Duodenal mucosa (tissue), 2 donors: ENCODE data around the gene CDC5L.

Experiments used
- H3K27ac ChIP-seq: one replicate; pipeline ENCODE4 v1.7.0; 2013; ENCODE audit warnings: low read depth, low read length
- H3K27me3 ChIP-seq, 2 donors: one replicate each; pipeline ENCODE4 v1.7.0; 2013; ENCODE audit warnings: low read length in 2 of 2, control low read depth in 1 of 2; ENCODE audit not compliant: insufficient read depth in 2 of 2, control insufficient read depth in 1 of 2
- H3K36me3 ChIP-seq, 2 donors: one replicate each; pipeline ENCODE4 v1.7.0; 2013; ENCODE audit warnings: low read length in 2 of 2, control low read depth in 1 of 2; ENCODE audit not compliant: insufficient read depth in 2 of 2, control insufficient read depth in 1 of 2
- H3K4me1 ChIP-seq, 2 donors: one replicate each; pipeline ENCODE4 v1.7.0; 2013; ENCODE audit warnings: low read length in 2 of 2, control low read depth in 1 of 2; ENCODE audit not compliant: insufficient read depth in 2 of 2, control insufficient read depth in 1 of 2
- H3K4me3 ChIP-seq, 2 donors: one replicate each; pipeline ENCODE4 v1.7.0; 2013; ENCODE audit warnings: low read length in 2 of 2, low read depth in 1 of 2
- H3K9ac ChIP-seq, 2 donors: one replicate each; pipeline ENCODE4 v1.7.0; 2013; ENCODE audit warnings: low read length in 2 of 2, low read depth in 1 of 2
- H3K9me3 ChIP-seq, 2 donors: one replicate each; pipeline ENCODE4 v1.7.0; 2013; ENCODE audit warnings: low read length in 2 of 2, control low read depth in 1 of 2; ENCODE audit not compliant: control insufficient read depth in 1 of 2

The CDC5L gene

DNA sequence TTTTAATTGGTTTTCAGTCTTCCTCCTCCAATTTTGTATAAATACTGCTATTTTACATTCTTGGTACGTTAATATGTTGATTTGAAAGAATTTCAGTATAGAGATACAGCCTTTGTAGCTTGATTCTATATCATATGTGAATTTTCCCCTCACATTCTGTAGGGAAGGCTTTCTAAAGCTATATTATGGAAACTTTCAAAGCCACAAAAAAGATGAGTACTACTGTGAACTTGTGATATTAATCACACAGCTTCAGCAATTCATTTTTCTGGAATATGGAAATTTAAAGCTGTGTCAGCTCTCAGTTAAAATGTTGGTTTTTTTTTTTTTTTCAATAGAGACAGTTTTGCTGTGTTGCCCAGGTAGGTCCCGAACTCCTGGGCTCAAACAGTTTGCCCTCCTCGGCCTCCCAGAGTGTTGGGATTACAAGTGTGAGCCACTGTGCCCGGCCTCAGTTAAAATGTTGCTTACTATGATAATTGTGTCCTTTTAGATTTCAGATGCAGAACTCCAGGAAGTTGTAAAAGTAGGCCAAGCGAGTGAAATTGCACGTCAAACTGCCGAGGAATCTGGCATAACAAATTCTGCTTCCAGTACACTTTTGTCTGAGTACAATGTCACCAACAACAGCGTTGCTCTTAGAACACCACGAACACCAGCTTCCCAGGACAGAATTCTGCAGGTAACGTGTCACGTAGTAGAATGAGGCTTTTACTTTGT lies 20.6 kb downstream of the CDC5L start:
- Histone ChIP-seq H3K4me3 (no peak overlapping the region), H3K36me3 (peaks cover 29 to 71% of the 10 kb centered on the region in 2 donors)

DNA sequence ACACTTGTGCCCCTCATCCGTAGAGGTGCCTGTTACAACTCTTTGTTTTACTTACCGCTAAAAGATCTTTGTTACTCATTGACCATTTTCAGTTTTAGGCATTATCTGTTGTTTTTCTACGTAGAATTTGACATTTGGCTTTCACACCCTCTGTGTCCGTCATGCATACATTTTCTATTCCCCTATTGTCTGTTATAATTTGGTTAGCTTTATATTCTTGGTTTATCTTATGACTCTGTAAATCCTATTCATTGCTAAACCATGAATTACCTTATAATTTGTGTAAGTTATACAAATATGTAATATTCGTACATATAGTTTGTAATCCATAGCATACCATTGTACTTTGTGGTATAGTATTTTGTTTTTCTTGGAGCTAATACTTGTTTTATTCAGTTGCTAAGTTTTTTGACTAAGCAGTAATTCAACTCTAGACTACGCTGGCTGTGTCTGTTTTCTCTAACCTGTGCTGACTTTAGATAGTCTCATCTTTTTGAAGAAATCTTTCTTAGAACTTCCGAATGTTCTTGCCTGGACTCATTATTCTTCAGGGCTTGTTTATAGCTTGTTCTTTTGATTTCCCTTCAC lies 21.8 kb downstream of the CDC5L start:
- Histone ChIP-seq H3K27me3 (no peaks in the 10 kb centered on the region), H3K4me3 (no peak overlapping the region), H3K4me1 (no peaks in the 10 kb centered on the region), H3K9ac (no peak overlapping the region), H3K27ac (no peak overlapping the region), H3K36me3 (peaks cover 29 to 74% of the 10 kb centered on the region in 2 donors), H3K9me3 (no peaks in the 10 kb centered on the region)

More for the DNA sequence above, 20.6 kb downstream of the CDC5L start:
- Histone ChIP-seq H3K4me1 (no peaks in the 10 kb centered on the region), H3K9ac (no peak overlapping the region), H3K27me3 (no peaks in the 10 kb centered on the region), H3K27ac (no peak overlapping the region), H3K9me3 (no peaks in the 10 kb centered on the region)

DNA sequence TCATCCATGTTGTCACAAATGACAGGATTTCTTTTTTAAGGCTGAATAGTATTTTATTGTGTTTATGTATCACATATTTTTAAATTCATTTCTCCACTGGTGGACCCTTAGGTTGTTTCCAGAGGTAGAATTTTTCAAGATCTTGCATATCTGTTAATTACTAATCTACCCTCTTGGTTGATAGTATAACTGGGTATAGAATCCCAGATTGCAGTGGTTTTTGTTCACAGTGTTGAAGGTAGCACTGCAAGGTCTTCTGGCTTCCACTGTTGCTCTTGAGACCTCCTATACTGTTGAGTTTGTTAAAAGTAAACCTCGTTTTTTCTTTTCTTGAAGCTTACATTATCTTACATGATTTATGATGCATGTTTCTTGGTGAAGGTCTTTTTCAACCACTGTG lies 22.9 kb downstream of the CDC5L start:
- no peak overlapping the region for H3K27ac ChIP-seq
- no peak overlapping the region for H3K4me3 ChIP-seq
- H3K4me1 ChIP-seq, result no peaks in the 10 kb centered on the region
- H3K9me3 ChIP-seq, result no peaks in the 10 kb centered on the region
- H3K36me3 ChIP-seq, result peaks cover 29 to 63% of the 10 kb centered on the region in 2 donors
- H3K27me3 ChIP-seq, result no peaks in the 10 kb centered on the region
- H3K9ac ChIP-seq, result no peak overlapping the region

DNA sequence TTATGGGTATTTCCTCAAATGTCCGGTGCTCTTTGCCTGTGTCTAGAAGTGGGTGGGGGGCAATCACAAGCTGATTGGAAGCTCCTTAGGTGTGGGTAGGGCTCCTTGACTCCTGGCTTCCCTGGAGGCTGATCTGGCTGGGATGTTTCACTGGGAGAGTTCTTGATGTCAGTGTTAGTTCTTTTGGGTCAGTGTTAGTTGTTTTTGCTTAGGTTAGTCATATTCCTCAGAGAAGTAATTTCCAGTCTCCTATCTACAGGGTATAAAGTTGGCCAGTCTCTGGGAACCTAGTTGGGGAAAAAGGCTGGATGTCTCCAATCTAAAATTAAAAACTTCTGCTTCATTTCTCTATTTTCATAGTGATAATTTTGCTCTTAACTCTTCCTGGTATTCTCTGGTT lies 23.6 kb downstream of the CDC5L start:
- H3K4me3 ChIP-seq, result no peak overlapping the region
- no peaks in the 10 kb centered on the region for H3K4me1 ChIP-seq
- H3K27me3 ChIP-seq, result no peaks in the 10 kb centered on the region
- peaks cover 29 to 65% of the 10 kb centered on the region in 2 donors for H3K36me3 ChIP-seq
- H3K9ac ChIP-seq, result no peak overlapping the region
- no peaks in the 10 kb centered on the region for H3K9me3 ChIP-seq
- H3K27ac ChIP-seq, result no peak overlapping the region

DNA sequence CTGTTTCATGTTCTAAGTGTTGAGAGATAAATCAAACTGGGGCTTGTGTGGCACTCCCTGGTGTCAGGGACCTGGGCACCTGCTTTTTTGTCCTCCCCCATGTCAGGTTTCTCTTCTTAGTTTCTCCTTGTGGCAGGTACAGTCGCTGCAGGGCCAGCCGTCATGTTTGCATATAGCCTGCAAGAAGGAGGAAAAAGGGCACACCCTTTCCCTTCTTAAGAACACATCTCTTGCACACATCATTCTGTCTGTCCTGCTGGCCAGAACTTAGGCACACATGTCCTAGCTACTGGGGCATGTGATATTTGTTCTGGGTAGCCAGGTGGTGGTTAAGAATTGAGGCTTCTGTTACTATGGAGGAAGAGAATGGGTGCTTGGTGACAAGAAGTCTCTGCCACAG lies 27.9 kb downstream of the CDC5L start:
- H3K9ac ChIP-seq, result no peak overlapping the region
- H3K36me3 ChIP-seq, result peaks cover 21 to 60% of the 10 kb centered on the region in 2 donors
- H3K4me3 ChIP-seq, result no peak overlapping the region

DNA sequence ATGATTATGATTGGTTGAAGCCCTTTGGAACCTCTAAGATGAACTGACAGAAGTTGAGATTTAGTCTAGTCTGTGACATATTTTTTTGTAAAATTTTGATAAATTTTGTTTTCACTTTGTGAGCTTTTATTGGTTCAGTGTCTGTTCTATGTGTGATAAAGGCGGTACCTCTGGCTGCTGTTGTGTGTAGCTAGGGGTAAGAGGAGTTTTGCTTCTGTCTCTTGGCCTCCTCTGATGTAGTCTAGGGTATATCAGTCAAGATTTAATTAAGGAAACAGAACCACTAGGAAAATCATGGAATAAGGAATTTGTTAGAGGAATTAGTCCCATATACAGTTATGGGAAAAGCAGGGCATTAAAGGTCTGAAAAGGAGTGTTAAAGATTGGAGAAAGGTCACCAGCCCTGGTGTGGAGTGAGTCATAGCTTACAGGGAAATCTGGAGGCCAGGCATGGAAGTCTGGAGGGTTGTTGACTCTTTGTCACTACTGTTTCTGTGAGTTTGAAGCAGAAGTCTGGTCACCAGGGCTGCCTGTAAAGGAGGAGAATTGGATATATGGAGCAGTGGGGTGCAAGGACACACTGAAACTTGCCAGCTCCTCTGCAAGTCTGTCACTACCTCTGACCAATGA lies 28.5 kb downstream of the CDC5L start:
- no peaks in the 10 kb centered on the region for H3K9me3 ChIP-seq
- no peak overlapping the region for H3K27ac ChIP-seq
- H3K4me3 ChIP-seq, result no peak overlapping the region
- H3K9ac ChIP-seq, result no peak overlapping the region
- H3K36me3 ChIP-seq, result peaks cover 21 to 64% of the 10 kb centered on the region in 2 donors
- no peaks in the 10 kb centered on the region for H3K27me3 ChIP-seq
- H3K4me1 ChIP-seq, result no peaks in the 10 kb centered on the region

More for the DNA sequence above, 27.9 kb downstream of the CDC5L start:
- Histone ChIP-seq H3K27ac (no peak overlapping the region), H3K9me3 (no peaks in the 10 kb centered on the region), H3K27me3 (no peaks in the 10 kb centered on the region), H3K4me1 (no peaks in the 10 kb centered on the region)

DNA sequence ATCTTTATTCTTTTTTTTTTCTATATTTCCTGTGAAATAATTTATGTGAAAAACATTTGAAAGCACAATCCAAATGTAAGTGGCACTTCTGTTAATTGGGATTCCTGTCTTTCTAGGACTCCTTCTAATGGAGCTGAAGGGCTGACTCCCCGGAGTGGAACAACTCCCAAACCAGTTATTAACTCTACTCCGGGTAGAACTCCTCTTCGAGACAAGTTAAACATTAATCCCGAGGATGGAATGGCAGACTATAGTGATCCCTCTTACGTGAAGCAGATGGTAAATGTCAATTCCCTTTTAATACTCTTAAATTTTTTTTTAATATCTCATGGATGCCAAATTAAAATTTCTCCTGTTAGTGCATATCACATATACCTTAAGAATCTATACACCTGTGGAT lies 35.0 kb downstream of the CDC5L start:
- Histone ChIP-seq H3K9me3 (no peaks in the 10 kb centered on the region), H3K27me3 (no peaks in the 10 kb centered on the region), H3K36me3 (peaks cover 9 to 74% of the 10 kb centered on the region in 2 donors), H3K9ac (no peak overlapping the region), H3K4me1 (no peaks in the 10 kb centered on the region), H3K4me3 (no peak overlapping the region), H3K27ac (no peak overlapping the region)

DNA sequence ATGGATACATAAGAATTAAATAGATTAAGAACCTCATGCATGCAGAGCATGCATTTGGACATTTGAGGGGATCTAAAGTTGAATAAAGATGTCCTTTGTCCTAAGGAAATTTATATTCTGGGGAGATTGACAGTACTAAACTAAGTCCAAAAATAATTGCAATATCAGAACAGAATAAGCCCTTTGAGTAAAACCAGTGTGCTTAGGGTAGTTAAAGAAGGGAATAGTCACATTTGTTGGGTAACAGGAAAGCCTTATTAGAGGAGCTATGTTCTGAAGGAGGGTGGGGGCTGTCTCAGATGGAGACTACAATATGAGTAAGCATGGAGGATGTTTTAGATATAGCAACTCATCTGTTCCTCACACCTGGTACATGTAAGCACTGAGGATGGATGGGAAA lies 35.8 kb downstream of the CDC5L start:
- no peaks in the 10 kb centered on the region for H3K27me3 ChIP-seq
- H3K27ac ChIP-seq, result no peak overlapping the region
- H3K9me3 ChIP-seq, result no peaks in the 10 kb centered on the region
- H3K4me3 ChIP-seq, result no peak overlapping the region
- H3K9ac ChIP-seq, result no peak overlapping the region
- no peaks in the 10 kb centered on the region for H3K4me1 ChIP-seq
- peaks cover 7 to 72% of the 10 kb centered on the region in 2 donors for H3K36me3 ChIP-seq

DNA sequence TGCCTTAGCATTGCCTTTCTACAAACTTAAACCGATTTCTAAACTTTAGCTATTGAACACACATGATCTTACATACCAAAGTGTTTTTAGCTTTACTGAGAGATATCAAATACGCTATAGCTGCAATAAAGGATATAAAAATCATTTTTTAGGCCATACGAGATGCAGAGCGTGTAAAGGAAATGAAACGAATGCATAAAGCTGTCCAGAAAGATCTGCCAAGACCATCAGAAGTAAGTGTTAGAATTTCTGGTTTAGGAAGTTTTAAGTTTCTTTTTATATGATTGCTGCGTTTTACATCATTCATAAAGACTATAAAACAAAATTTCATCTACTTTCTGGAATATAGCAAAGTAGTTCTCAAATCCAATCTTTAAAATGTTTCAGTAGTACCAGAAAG lies 38.4 kb downstream of the CDC5L start:
- Histone ChIP-seq H3K27me3 (no peaks in the 10 kb centered on the region), H3K9me3 (no peaks in the 10 kb centered on the region), H3K9ac (no peak overlapping the region), H3K36me3 (peaks cover 12 to 68% of the 10 kb centered on the region in 2 donors), H3K4me3 (no peak overlapping the region), H3K4me1 (no peaks in the 10 kb centered on the region), H3K27ac (no peak overlapping the region)

DNA sequence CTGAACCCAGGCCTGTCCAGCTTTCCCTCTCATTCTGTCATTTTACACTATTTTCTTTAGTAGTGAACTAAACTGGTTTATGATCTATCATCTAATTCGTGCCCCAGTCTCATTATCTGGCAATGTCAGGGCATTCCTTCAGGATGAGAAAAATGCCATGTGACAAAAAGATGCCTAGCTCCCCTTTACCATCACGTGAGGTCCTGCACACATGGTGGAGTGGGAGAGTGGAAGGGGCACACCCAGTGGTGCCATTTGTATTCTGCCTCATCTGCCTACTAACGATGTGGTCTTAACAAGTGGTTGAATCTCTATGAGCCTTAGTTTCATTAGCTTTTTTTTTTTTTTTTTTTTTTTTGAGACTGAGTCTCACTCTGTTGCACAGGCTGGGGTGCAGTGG lies 41.2 kb downstream of the CDC5L start:
- Histone ChIP-seq H3K9ac (no peak overlapping the region), H3K27me3 (no peaks in the 10 kb centered on the region), H3K9me3 (no peaks in the 10 kb centered on the region), H3K4me3 (no peak overlapping the region), H3K4me1 (peaks cover 8 to 13% of the 10 kb centered on the region in 2 donors), H3K36me3 (peaks cover 7 to 48% of the 10 kb centered on the region in 2 donors), H3K27ac (no peak overlapping the region)
